B cell (primary cell): ENCODE data around the gene ZNF311. TPM values are rescaled to one million over a fixed set of nuclear protein-coding genes. Genes with fewer than 3 reads are reported as not detected.
"Not testable (repeated sequence)": the region's sequence is repeated elsewhere in the genome, so short reads cannot be mapped to it uniquely, and the experiment has no call there.

Experiments used
- ATAC-seq: fragments of 200-7000 bp; cut with Tn5 transposase; one replicate; pipeline ENCODE4 v1.10.0; 2021; ENCODE audit warnings: low read depth, mild to moderate bottlenecking, moderate number of reproducible peaks, moderate library complexity
- CTCF ChIA-PET: fragments of 350-600 bp; sonication (Branson Sonifier 250); formaldehyde crosslinking; loops from one replicate; lab custom pipeline; 2021; ENCODE audit warnings: antibody characterized with exemption, inconsistent platforms; lab: Charles Lee
- POLR2A ChIA-PET: fragments of 350-600 bp; sonication (Branson Sonifier 250); formaldehyde crosslinking; loops from one replicate; lab custom pipeline; 2021; ENCODE audit warnings: antibody characterized with exemption; lab: Charles Lee
- DNase-seq: peaks from one replicate; pipeline ENCODE4 v3.0.0; 2013
- H2AFZ ChIP-seq: 2 replicates; pipeline ENCODE4 v1.6.1; 2012; ENCODE audit warnings: mild to moderate bottlenecking, low read depth, low read length; ENCODE audit not compliant: insufficient read depth, poor library complexity, severe bottlenecking
- H3K27ac ChIP-seq, 2 donors: 1 replicate in 1 of 2; 2 replicates in 1 of 2; pipeline ENCODE4 v1.5.1; 2012 to 2013; ENCODE audit warnings: low read length in 2 of 2, mild to moderate bottlenecking in 2 of 2, moderate library complexity in 1 of 2
- H3K27me3 ChIP-seq, 4 experiments: fragments of 200-600 bp in 1 of 4; sonication (generic) in 1 of 4; replicated peaks in 1 of 4; 1 replicate in 2 of 4; 2 replicates in 2 of 4; pipeline versions ENCODE4 v1.6.1 to v1.7.0; 2013 to 2016; ENCODE audit warnings: low read length in 3 of 4, mild to moderate bottlenecking in 2 of 4, mixed read lengths in 1 of 4, moderate library complexity in 1 of 4; ENCODE audit not compliant: insufficient read depth in 4 of 4, control insufficient read depth in 3 of 4; ENCODE audit errors: control extremely low read depth in 1 of 4
- H3K36me3 ChIP-seq, 2 experiments: replicated peaks in 1 of 2; 1 replicate in 1 of 2; 2 replicates in 1 of 2; pipeline versions ENCODE4 v1.6.1 to v1.7.1; 2013; ENCODE audit warnings: low read length in 1 of 2; ENCODE audit not compliant: insufficient read depth in 2 of 2, control insufficient read depth in 1 of 2; ENCODE audit errors: control extremely low read depth in 1 of 2, extremely low read depth in 1 of 2
- H3K4me1 ChIP-seq, 2 donors: fragments of 200-600 bp in 1 of 2; sonication (generic) in 1 of 2; 1 replicate in 1 of 2; 2 replicates in 1 of 2; pipeline versions ENCODE4 v1.5.1 to v1.6.1; 2013 to 2017; ENCODE audit warnings: low read length in 2 of 2; ENCODE audit not compliant: control insufficient read depth in 2 of 2, insufficient read depth in 2 of 2
- H3K4me2 ChIP-seq: replicated peaks from 2 replicates; pipeline ENCODE3; 2012; ENCODE audit warnings: mild to moderate bottlenecking, low read depth, low read length; ENCODE audit not compliant: poor library complexity, severe bottlenecking
- H3K4me3 ChIP-seq, 5 experiments: fragments of 200-600 bp in 1 of 5; sonication (generic) in 1 of 5; 1 replicate in 3 of 5; 2 replicates in 2 of 5; pipeline versions ENCODE4 v1.5.1 to v1.7.0; 2011 to 2016; ENCODE audit warnings: low read length in 4 of 5, mild to moderate bottlenecking in 4 of 5, low read depth in 2 of 5, control low read depth in 1 of 5, moderate library complexity in 1 of 5; ENCODE audit not compliant: insufficient read depth in 1 of 5; ENCODE audit errors: control extremely low read depth in 1 of 5, extremely low read depth in 1 of 5
- H3K79me2 ChIP-seq: fragments of 200-600 bp; sonication (generic); one replicate; pipeline ENCODE4 v1.6.0; 2016; ENCODE audit warnings: low read length; ENCODE audit not compliant: control insufficient read depth, insufficient read depth
- H3K9ac ChIP-seq: fragments of 200-600 bp; sonication (generic); 2 replicates; pipeline ENCODE4 v1.6.1; 2017; ENCODE audit warnings: mild to moderate bottlenecking, low read length, moderate library complexity
- H3K9me3 ChIP-seq, 3 donors: one replicate each; pipeline versions ENCODE4 v1.6.1 to v1.7.1; 2013; ENCODE audit warnings: low read length in 2 of 3; ENCODE audit not compliant: control insufficient read depth in 2 of 3, insufficient read depth in 1 of 3; ENCODE audit errors: control extremely low read depth in 1 of 3
- H4K20me1 ChIP-seq: 2 replicates; pipeline ENCODE4 v1.6.0; 2012; ENCODE audit warnings: mild to moderate bottlenecking, low read length; ENCODE audit not compliant: insufficient read depth, control insufficient read depth, poor library complexity, severe bottlenecking
- H3K27ac Mint-ChIP-seq: one replicate; pipeline ENCODE4 v1.8.0; 2021; ENCODE audit warnings: mixed read lengths
- H3K27me3 Mint-ChIP-seq: one replicate; pipeline ENCODE4 v1.8.0; 2021; ENCODE audit warnings: mixed read lengths
- H3K4me1 Mint-ChIP-seq: one replicate; pipeline ENCODE4 v1.8.0; 2021; ENCODE audit warnings: mixed read lengths
- H3K4me3 Mint-ChIP-seq: one replicate; pipeline ENCODE4 v1.8.0; 2021; ENCODE audit warnings: mixed read lengths
- H3K9me3 Mint-ChIP-seq: one replicate; pipeline ENCODE4 v1.8.0; 2022; ENCODE audit warnings: mixed read lengths; ENCODE audit not compliant: insufficient read depth
- EZH2 ChIP-seq: IDR thresholded peaks from 2 replicates; pipeline ENCODE4 v1.6.1; 2012; ENCODE audit warnings: borderline replicate concordance, low read depth, mild to moderate bottlenecking, moderate library complexity, low read length; ENCODE audit not compliant: insufficient read depth, poor library complexity, severe bottlenecking
- WGBS: methylation state at CpG from one replicate; pipeline ENCODE4 v1.1.5; 2013; ENCODE audit warnings: missing lambda C conversion rate; ENCODE audit not compliant: insufficient coverage; 5-methylcytosine and 5-hydroxymethylcytosine counted together
- intact Hi-C: fragments of 100-400 bp; cut with micrococcal nuclease; formaldehyde crosslinking; loops from one replicate; pipeline ENCODE4 v1.10.0; 2022
- polyA plus RNA-seq: library from polyadenylated mRNA; depleted of rRNA; stranded (reverse); fragments of >200 nt; gene quantifications from 2 replicates; pipeline ENCODE4 v1.2.3, GENCODE V29; 2012
- total RNA-seq, 2 donors: library from RNA; stranded (reverse); fragments of 120-200 nt in 1 of 2; gene quantifications; 1 replicate in 1 of 2; 2 replicates in 1 of 2; pipeline versions ENCODE4 v1.2.3 to v1.2.4, GENCODE V29; 2013 to 2022
- TF ChIP-seq, protein P1 (sequence below): fragments of 200-600 bp; IDR thresholded peaks from one replicate; pipeline ENCODE4 v1.8.0; 2022; ENCODE audit warnings: antibody characterized with exemption, mild to moderate bottlenecking

The ZNF311 gene
- total and polyA plus RNA-seq, 2 donors (not counting 1 experiment from before 2014, with no cell fraction given) = 0.17 TPM; not detected in 1

- POLR2A ChIA-PET = not testable (repeated sequence)
Measured at GRCh38 chr6:28949656-28950195, 55.4 kb downstream of the ZNF311 start.

DNA sequence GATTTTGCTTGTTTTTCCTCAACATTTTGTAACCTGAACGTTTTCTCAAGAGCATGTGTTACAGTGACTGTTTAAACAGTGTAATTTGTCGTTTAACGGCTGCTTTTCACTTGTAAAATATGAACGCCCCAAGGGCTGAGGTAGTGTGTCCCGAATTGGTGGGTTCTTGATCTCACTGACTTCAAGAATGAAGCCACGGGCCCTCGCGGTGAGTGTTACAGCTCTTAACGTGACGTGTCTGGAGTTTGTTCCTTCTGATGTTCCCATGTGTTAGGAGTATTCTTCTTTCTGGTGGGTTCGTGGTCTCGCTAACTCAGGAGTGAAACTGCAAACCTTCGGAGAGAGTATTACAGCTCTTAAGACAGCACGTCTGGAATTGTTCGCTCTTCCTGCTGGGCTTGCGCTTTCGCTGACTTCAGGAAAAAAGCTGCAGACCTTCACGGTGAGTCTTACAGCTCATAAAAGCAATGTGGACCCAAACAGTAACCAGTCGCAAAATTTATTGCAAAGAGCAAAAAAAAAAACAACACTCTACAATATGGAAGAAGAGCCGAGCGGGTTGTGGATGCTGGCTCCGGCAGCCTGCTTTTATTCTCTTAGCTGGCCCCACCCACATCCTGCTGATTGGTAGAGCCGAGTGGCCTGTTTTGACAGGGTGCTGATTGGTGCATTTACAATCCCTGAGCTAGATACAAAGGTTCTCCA, 56.2 kb downstream of the ZNF311 start:
- CTCF ChIA-PET = interaction anchor here (1.6 kb wide), 1 partner anchor 111 kb away, joined by 3 read pairs; no protein-coding TSS in a partner anchor
- intact Hi-C loops = no loop called here
- peaks cover 8 to 13% of the 10 kb centered on the region in 2 donors for H3K4me1 ChIP-seq
- H3K9me3 ChIP-seq = no peaks in the 10 kb centered on the region
- no peak overlapping the region for H3K4me2 ChIP-seq
- peaks cover 21% of the 10 kb centered on the region for H3K4me1 Mint-ChIP-seq
- H3K36me3 ChIP-seq = no peaks in the 10 kb centered on the region
- no peaks in the 10 kb centered on the region for H3K9me3 Mint-ChIP-seq
- H3K27ac Mint-ChIP-seq = no peak overlapping the region
- peaks cover 6% of the 10 kb centered on the region for H3K27me3 Mint-ChIP-seq
- H2AFZ ChIP-seq = no peak overlapping the region
- no peaks in the 10 kb centered on the region for H4K20me1 ChIP-seq
- TF ChIP-seq, protein P1, sequence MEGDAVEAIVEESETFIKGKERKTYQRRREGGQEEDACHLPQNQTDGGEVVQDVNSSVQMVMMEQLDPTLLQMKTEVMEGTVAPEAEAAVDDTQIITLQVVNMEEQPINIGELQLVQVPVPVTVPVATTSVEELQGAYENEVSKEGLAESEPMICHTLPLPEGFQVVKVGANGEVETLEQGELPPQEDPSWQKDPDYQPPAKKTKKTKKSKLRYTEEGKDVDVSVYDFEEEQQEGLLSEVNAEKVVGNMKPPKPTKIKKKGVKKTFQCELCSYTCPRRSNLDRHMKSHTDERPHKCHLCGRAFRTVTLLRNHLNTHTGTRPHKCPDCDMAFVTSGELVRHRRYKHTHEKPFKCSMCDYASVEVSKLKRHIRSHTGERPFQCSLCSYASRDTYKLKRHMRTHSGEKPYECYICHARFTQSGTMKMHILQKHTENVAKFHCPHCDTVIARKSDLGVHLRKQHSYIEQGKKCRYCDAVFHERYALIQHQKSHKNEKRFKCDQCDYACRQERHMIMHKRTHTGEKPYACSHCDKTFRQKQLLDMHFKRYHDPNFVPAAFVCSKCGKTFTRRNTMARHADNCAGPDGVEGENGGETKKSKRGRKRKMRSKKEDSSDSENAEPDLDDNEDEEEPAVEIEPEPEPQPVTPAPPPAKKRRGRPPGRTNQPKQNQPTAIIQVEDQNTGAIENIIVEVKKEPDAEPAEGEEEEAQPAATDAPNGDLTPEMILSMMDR = no peak
- no peak for TF ChIP-seq EZH2
- peaks cover 0 to 10% (median 5%) of the 10 kb centered on the region in 4 experiments for H3K27me3 ChIP-seq
- no peak overlapping the region for H3K4me3 ChIP-seq
- 94% methylated on average over 17 of the region's 23 CpGs for WGBS
- H3K4me3 Mint-ChIP-seq = no peak overlapping the region
- POLR2A ChIA-PET = no interaction called here
- no peak for ATAC-seq
- H3K27ac ChIP-seq = no peak overlapping the region
- no peak for DNase-seq
- no peaks in the 10 kb centered on the region for H3K79me2 ChIP-seq
- no peak overlapping the region for H3K9ac ChIP-seq

More at GRCh38 chr6:28949656-28950195, 55.4 kb downstream of the ZNF311 start:
- CTCF ChIA-PET = interaction anchor here (1.6 kb wide), 1 partner anchor 112 kb away, joined by 3 read pairs; no protein-coding TSS in a partner anchor
- H3K4me3 ChIP-seq, H3K9me3 ChIP-seq, H3K27ac ChIP-seq, ATAC-seq, H3K27ac Mint-ChIP-seq, H3K9me3 Mint-ChIP-seq, H3K4me3 Mint-ChIP-seq, H4K20me1 ChIP-seq, H3K4me2 ChIP-seq, H3K36me3 ChIP-seq, H3K9ac ChIP-seq, DNase-seq, H3K79me2 ChIP-seq, H2AFZ ChIP-seq, intact Hi-C loops: not testable (repeated sequence)
- H3K4me1 Mint-ChIP-seq = peaks cover 18% of the 10 kb centered on the region
- peaks cover 10 to 11% of the 10 kb centered on the region in 2 donors for H3K4me1 ChIP-seq
- H3K27me3 Mint-ChIP-seq = peaks cover 12% of the 10 kb centered on the region
- 94% methylated on average over 22 of the region's 41 CpGs for WGBS
- H3K27me3 ChIP-seq = peaks cover 0 to 18% (median 5%) of the 10 kb centered on the region in 4 experiments
